Endothelial cell of umbilical vein (primary cell): Measurements from ENCODE around the gene SPPL2C. TPM values are rescaled to one million over a fixed set of nuclear protein-coding genes. Genes with fewer than 3 reads are reported as not detected.

Experiments
- Bru-seq: library from RNA; stranded (reverse); fragments of 400-500 nt; gene quantifications from one replicate; lab custom pipeline; 2021; lab: Mats Ljungman, UMichigan
- BruChase-seq, 2 experiments: library from RNA; stranded (reverse); fragments of 400-500 nt; gene quantifications; one replicate each; lab custom pipeline; 2021; lab: Mats Ljungman, UMichigan
- BruUV-seq: library from RNA; stranded (reverse); fragments of 400-500 nt; replicated peaks from 2 replicates; lab custom pipeline; 2021; lab: Mats Ljungman, UMichigan
- CTCF ChIA-PET: fragments of 300-600, 350-600 bp; sonication (Branson Sonifier 250); formaldehyde crosslinking; loops from one replicate; lab custom pipeline; 2021; ENCODE audit warnings: antibody characterized with exemption, inconsistent platforms; lab: Charles Lee
- POLR2A ChIA-PET: fragments of 300-600, 350-600 bp; sonication (Branson Sonifier 250); formaldehyde crosslinking; loops from one replicate; lab custom pipeline; 2021; ENCODE audit warnings: antibody characterized with exemption, inconsistent platforms; lab: Charles Lee
- DNase-seq: peaks from one replicate; pipeline ENCODE4 v3.0.0-alpha.2; 2011; ENCODE audit warnings: low read depth, low spot score
- FAIRE-seq: peaks from 2 replicates; lab custom pipeline; 2011; peaks lifted over from hg19 to GRCh38; lab: Jason Lieb, UNC
- H2AFZ ChIP-seq: 2 replicates; pipeline ENCODE4 v1.6.0; 2012; ENCODE audit warnings: low read depth, low read length, control low read depth, inconsistent platforms
- H3K27ac ChIP-seq: 2 replicates; pipeline ENCODE4 v1.5.1; 2011; ENCODE audit warnings: low read depth, mild to moderate bottlenecking, control low read depth, low read length, moderate library complexity; ENCODE audit not compliant: insufficient read depth
- H3K27me3 ChIP-seq, 2 experiments: 2 replicates each; pipeline versions ENCODE4 v1.6.0 to v1.6.1; 2011; ENCODE audit warnings: low read length in 2 of 2, mixed read lengths in 1 of 2; ENCODE audit not compliant: control insufficient read depth in 2 of 2, insufficient read depth in 2 of 2
- H3K36me3 ChIP-seq, 2 experiments: 2 replicates in 1 of 2; 3 replicates in 1 of 2; pipeline ENCODE4 v1.5.1; 2011; ENCODE audit warnings: low read length in 2 of 2, mild to moderate bottlenecking in 1 of 2, moderate library complexity in 1 of 2; ENCODE audit not compliant: control insufficient read depth in 2 of 2, insufficient read depth in 2 of 2; ENCODE audit errors: extremely low read depth in 1 of 2
- H3K4me1 ChIP-seq: 3 replicates; pipeline ENCODE4 v1.5.1; 2011; ENCODE audit warnings: mild to moderate bottlenecking, low read length; ENCODE audit not compliant: control insufficient read depth, insufficient read depth; ENCODE audit errors: extremely low read depth
- H3K4me2 ChIP-seq: 2 replicates; pipeline ENCODE4 v1.6.1; 2011; ENCODE audit warnings: low read length, control low read depth, mixed read lengths; ENCODE audit not compliant: insufficient read depth
- H3K4me3 ChIP-seq, 3 experiments: fragments of 200-600 bp in 1 of 3; sonication (generic), shearing (Covaris generic) in 1 of 3; replicated peaks in 1 of 3; 2 replicates each; pipeline ENCODE4 v1.5.1; 2011 to 2016; ENCODE audit warnings: control low read depth in 3 of 3, low read length in 3 of 3, mild to moderate bottlenecking in 2 of 3, inconsistent platforms in 1 of 3, low read depth in 1 of 3, moderate library complexity in 1 of 3; ENCODE audit not compliant: insufficient read depth in 1 of 3
- H3K79me2 ChIP-seq: 2 replicates; pipeline ENCODE4 v1.6.0; 2012; ENCODE audit warnings: low read length, inconsistent platforms; ENCODE audit not compliant: control insufficient read depth, insufficient read depth
- H3K9ac ChIP-seq: replicated peaks from 2 replicates; pipeline ENCODE3; 2011; ENCODE audit warnings: low read length, control low read depth; ENCODE audit not compliant: insufficient read depth; ENCODE audit errors: extremely low read depth
- H3K9me1 ChIP-seq: replicated peaks from 3 replicates; pipeline ENCODE4 v1.6.0; 2011; ENCODE audit warnings: mild to moderate bottlenecking, low read length; ENCODE audit not compliant: control insufficient read depth, insufficient read depth; ENCODE audit errors: extremely low read depth
- H3K9me3 ChIP-seq: replicated peaks from 2 replicates; pipeline ENCODE4 v1.5.1; 2012; ENCODE audit warnings: low read length, inconsistent platforms; ENCODE audit not compliant: control insufficient read depth, insufficient read depth
- H4K20me1 ChIP-seq: replicated peaks from 2 replicates; pipeline ENCODE3; 2011; ENCODE audit warnings: mild to moderate bottlenecking, low read length; ENCODE audit not compliant: control insufficient read depth, insufficient read depth; ENCODE audit errors: extremely low read depth
- CTCF ChIP-seq, 2 donors: IDR thresholded peaks; 1 replicate in 1 of 2; 2 replicates in 1 of 2; pipeline ENCODE4 v1.5.1; 2011; ENCODE audit warnings: low read length in 2 of 2, mild to moderate bottlenecking in 2 of 2, moderate library complexity in 2 of 2, control low read depth in 1 of 2, inconsistent platforms in 1 of 2, low read depth in 1 of 2; ENCODE audit not compliant: insufficient read depth in 1 of 2; ENCODE audit errors: extremely low read depth in 1 of 2
- FOS ChIP-seq: IDR thresholded peaks from 2 replicates; pipeline ENCODE4 v1.6.1; 2011; ENCODE audit warnings: mild to moderate bottlenecking, low read length, moderate library complexity, borderline replicate concordance; ENCODE audit not compliant: insufficient read depth
- GATA2 ChIP-seq: IDR thresholded peaks from 2 replicates; pipeline ENCODE4 v1.7.0; 2011; ENCODE audit warnings: low read depth, mild to moderate bottlenecking, moderate library complexity, mixed read lengths, low read length; ENCODE audit not compliant: insufficient read length, insufficient read depth
- MAX ChIP-seq: IDR thresholded peaks from 2 replicates; pipeline ENCODE4 v1.6.1; 2011; ENCODE audit not compliant: insufficient read depth, insufficient read length
- POLR2A ChIP-seq: IDR thresholded peaks from 2 replicates; pipeline ENCODE4 v1.6.1; 2012; ENCODE audit warnings: low read depth, mild to moderate bottlenecking, control low read depth, low read length
- POLR2AphosphoS5 ChIP-seq: IDR thresholded peaks from 2 replicates; pipeline ENCODE4 v1.6.1; 2012; ENCODE audit warnings: low read depth, mild to moderate bottlenecking, control low read depth, low read length, moderate library complexity; ENCODE audit not compliant: insufficient read depth
- dilution Hi-C: fragments of 300-500 bp; cut with MboI; formaldehyde crosslinking; loops from one replicate; pipeline ENCODE4 v1.15.0; 2019; ENCODE audit warnings: low sequenced_read_pairs; ENCODE audit not compliant: extremely low pct_ligation_motif_present
- intact Hi-C: fragments of 100-400 bp; cut with micrococcal nuclease; formaldehyde crosslinking; loops from one replicate; pipeline ENCODE4 v1.10.0; 2022
- long read RNA-seq: library from polyadenylated mRNA; stranded (forward); transcript quantifications from one replicate; pipeline ENCODE4 v2.0.0, GENCODE V29; 2021
- polyA minus RNA-seq, 3 experiments: library from RNA; depleted of rRNA, polyadenylated mRNA; stranded (reverse); fragments of >200 nt; gene quantifications; 1 replicate in 1 of 3; 2 replicates in 2 of 3; pipeline ENCODE4 v1.2.3, GENCODE V29; 2011
- polyA plus RNA-seq, 4 experiments: library from polyadenylated mRNA; depleted of rRNA in 3 of 4; stranded (reverse) in 3 of 4; unstranded in 1 of 4; fragments of >200 nt; gene quantifications; 2 replicates each; pipeline versions ENCODE4 v1.2.1 to v1.2.3, GENCODE V29; 2011 to 2012; ENCODE audit warnings: missing spikeins in 1 of 4
- total RNA-seq: library from RNA; stranded (reverse); gene quantifications from 2 replicates; pipeline ENCODE4 v1.2.3, GENCODE V29; 2021

Gene SPPL2C
- total RNA-seq: not detected in 2 replicates
- polyA plus RNA-seq: not detected in 2 replicates
- not detected in 2 replicates for polyA plus RNA-seq (2011; cell fraction: cytosol; rRNA removed)
- polyA plus RNA-seq (2011; cell fraction: nucleus; rRNA removed): not detected in 2 replicates
- not detected in 2 replicates for polyA plus RNA-seq (2012)
- not detected in 2 replicates for polyA minus RNA-seq
- polyA minus RNA-seq (2011; cell fraction: cytosol; rRNA and poly(A)+ RNA removed): not detected
- polyA minus RNA-seq (2011; cell fraction: nucleus; rRNA and poly(A)+ RNA removed): not detected in 2 replicates
- Bru-seq, nascent RNA: not detected
- not detected for BruChase-seq, experiment 1, labeled RNA remaining after a 6-hour chase
- BruChase-seq, experiment 2, labeled RNA remaining after a 2-hour chase: not detected
- long read RNA-seq: 0 reads

GRCh38 chr17:45844695-45845375, at the start of gene SPPL2C:
SPPL2C (plus strand) TSS chr17:45844881; CDS start chr17:45844907, 26 bp downstream.
- POLR2A ChIA-PET: no interaction called here
- dilution Hi-C loops: no loop called here
- intact Hi-C loops: no loop called here
- Histone ChIP-seq H3K4me1 (no peaks in the 10 kb centered on the region), H3K27me3 (no peaks in the 10 kb centered on the region), H2AFZ (no peak within 1 kb of the TSS), H3K4me3 (no peak within 1 kb of the TSS), H4K20me1 (no peaks in the 10 kb centered on the region), H3K9me1 (no peaks in the 10 kb centered on the region), H3K27ac (no peak within 1 kb of the TSS), H3K36me3 (no peaks in the 10 kb centered on the region), H3K4me2 (no peak within 1 kb of the TSS), H3K9me3 (no peaks in the 10 kb centered on the region), H3K79me2 (no peaks in the 10 kb centered on the region), H3K9ac (no peak within 1 kb of the TSS)
- DNase-seq (no peak), FAIRE-seq (no peak)
- TF ChIP-seq MAX (no peak), CTCF (IDR thresholded peaks at IDR 0.05; ENCODE audit: extremely low read depth in 1 of 2, insufficient read depth in 1 of 2, low read depth in 1 of 2, low read length in 2 of 2) (no peak), POLR2A (no peak), FOS (no peak), GATA2 (no peak), POLR2AphosphoS5 (no peak)
- no TSS peak for BruUV-seq
- CTCF ChIA-PET: interaction anchor here (0.9 to 1.5 kb wide), 3 partner anchors 9 to 205 kb away, joined by 3 read pairs; no protein-coding TSS in a partner anchor
